Stimulated activated CD8-positive, alpha-beta memory T cell treated with anti-CD3 and anti-CD28 coated beads, Interleukin-15, amount 100 ng/mL, for 24 hours (primary cell): Measurements from ENCODE around the gene FNBP1L.
"Not testable (repeated sequence)": the region's sequence is repeated elsewhere in the genome, so short reads cannot be mapped to it uniquely, and the experiment has no call there.

Source experiments
- DNase-seq: peaks from one replicate; pipeline ENCODE4 v3.0.0-alpha.2; 2020; ENCODE audit warnings: low read depth

Gene FNBP1L

DNA sequence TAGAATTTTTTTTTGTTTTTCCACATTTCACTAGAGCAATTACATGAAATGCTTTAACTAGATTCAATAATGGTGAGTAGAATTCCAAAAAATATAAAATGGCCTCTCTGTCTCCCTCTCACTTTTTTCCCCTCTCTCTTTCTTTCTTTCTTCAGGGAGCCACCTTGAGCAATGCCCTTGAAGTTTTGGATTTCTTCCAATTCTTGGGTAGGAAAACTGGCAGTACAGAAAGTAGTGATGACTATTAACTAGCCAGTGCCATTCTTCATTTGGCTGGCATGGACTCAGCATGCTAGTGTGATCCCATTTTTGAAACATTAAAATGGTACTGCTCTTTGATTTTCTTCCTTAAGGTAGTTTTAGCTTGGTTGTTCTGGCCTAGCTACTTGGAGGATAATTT is 4.5 kb upstream of the FNBP1L start:
- DNase-seq: no peak

DNA sequence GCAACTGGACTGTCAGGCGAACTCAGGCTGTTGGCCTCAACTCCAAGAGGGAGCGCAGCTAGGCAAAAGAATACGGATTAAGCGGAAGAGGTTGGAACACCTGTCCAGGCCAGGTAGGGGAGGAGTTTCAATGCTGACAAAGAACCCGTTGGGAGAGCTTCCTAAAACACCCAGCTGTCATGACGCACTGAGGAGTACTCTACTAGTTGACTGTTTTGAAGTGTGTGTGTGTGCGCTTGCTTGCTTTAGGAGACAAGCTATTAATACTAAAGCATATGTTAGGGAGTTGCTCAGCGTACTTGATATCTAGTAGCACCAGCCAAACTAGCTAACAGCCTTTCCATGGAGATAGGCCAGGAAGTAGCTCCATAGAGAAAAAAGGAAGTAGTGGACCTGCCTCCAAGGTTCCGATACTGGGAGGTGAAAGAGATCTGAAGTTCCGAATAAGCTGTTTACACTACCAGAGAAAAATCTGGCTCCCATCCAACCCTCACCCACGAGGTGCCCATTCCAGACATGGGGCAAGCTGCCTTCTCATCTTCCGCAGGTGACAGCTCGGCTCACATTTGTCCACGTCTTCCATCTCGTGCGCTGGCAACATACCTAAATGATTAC is 974 bp upstream of the FNBP1L start:
- no peak for DNase-seq

DNA sequence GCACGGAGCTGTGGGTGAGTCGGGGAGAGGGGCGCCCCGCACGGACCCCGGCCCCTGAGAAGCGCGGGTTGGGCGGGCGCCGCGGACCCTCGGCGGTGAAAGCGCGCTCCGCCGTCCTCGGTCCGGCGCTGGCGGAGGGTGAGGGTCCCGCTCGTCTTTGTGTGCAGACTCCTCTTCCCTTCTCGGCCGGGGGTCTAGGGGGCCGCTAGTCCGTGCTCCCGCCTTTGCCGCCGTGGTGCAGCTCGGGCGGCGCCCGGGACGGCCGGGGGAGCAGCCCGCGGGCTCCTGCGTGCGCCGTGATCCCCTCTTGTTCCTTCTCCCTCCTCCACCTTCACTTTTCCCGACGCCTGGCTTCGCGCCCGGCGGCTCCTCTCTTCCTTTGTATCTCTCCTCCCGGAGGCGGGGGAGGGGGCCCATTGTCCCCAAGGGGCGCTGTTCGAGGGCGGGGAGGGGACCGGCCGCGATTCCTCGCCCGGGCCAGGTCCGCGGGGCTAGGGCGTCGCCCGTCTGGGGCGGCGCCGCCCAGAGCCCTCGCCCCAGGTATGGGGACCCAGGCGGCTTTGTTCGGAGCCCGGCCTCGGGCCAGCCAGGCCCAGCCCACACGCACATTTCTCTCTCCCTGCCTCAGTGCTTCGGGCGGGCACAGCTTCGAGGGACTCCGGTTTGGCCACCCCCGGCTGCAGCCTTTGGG is 519 bp downstream of the FNBP1L start:
- no peak for DNase-seq

DNA sequence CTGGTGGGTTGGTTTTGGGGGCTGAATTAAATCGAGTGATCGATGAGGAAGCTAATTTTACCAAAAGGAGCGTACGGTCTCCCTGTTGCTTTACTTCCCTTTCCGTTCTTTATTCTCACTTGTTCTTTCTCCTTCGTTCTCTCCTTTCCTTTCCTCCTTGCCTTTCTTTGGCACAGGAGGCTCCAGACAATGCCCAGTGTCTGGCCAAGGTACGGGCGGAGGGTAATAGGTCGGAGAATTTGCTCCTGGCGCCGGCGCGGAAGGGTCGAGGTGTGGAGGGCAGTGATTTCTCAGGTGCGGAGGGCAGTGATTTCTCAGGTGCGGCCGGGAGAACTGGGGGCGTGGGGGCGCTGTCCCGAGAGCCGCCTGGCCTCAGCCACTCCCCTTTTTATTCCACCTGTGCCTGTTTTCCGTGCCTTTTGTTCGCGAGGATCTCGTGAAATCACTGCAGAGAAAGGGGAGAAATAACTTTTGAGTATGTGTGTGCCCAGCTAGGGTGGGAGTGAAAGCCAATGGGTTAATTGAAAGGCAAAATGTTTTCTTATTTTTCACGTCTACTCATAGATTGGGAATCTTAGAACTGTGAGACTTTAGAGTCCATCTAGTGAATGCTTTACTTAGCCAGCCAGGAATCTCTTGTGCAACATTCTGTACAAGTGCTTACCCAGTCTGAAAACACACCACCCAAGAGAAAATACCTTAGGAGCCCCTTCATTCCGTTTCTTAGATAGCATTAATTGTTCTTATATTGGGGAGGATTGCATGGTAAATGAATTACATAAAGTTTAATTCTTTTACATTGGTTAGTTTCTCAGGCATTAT is 1.3 kb downstream of the FNBP1L start:
- no peak for DNase-seq

DNA sequence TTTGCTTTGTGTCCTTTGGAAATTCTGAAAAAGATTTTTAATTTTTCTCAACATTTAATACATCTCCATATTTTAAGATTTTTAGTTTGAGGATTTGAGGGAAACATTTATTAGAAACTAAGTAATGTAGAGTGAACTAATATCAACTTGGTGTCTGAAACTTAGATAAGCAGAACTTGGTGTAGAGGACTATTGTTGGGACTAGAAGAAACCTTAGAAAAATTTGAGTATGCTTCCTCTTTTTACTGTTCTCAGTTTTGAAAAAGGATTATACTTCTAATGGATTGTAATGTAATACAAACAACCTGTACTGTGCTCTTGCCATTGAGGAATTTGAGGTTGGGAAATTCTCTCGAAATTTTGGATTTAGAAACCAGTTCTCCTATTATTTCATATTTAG is 2.4 kb downstream of the FNBP1L start:
- no peak for DNase-seq

DNA sequence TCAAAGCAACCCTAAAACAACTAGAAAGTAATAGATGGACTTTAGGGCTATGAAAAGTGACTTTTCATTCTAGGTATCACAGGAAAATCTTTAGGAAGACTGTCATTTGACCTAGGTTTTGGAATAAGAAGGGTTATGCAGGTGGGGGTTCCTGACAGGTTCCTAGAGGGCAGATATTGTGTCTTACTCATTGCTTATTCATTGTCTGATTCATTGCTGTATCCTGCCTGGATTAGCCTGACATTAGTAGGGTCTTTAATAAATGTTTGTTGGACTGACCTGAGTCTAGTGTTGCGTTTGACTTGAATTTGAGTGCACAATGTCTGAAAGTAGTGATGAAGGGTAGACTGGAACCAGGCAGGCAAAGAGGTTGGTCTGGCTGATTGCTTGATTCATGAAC is 6.0 kb downstream of the FNBP1L start:
- DNase-seq: no peak

DNA sequence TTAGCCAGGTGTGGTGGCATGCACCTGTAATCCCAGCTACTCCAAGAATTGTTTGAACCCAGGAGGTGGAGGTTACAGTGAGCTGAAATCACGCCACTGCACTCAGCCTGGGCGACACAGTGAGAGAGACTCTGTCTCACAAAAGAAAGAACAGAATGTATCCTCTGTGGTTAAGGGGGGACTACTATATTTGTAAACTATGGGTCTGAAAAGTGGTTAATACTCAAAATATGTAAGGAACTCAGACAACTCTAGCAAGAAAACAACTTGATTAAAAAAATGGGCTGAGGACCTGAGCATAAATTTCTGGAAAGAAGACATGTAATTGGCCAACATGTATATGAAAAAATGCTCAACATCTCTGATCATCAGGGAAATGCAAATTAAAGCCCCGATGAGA is 11.2 kb downstream of the FNBP1L start:
- DNase-seq: no peak

DNA sequence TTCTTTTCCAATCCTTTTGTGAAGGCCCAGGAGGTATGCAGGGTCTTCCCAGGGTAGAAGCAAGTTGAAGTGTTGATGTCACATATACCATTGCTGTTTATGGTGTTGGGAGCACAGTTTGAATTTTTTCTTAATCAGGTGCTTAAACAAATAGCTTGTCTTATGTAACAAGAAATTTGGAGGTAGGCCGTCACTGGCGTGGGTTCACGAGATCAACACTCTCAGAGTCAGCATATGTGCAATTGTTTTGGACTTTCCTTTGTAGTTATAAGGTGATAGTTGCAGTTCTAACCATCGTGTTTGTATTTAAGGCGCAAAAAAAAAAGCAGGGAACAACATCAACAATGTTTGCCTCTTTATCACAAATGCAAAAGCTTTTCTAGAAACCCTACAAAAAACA is 13.3 kb downstream of the FNBP1L start:
- DNase-seq: no peak

DNA sequence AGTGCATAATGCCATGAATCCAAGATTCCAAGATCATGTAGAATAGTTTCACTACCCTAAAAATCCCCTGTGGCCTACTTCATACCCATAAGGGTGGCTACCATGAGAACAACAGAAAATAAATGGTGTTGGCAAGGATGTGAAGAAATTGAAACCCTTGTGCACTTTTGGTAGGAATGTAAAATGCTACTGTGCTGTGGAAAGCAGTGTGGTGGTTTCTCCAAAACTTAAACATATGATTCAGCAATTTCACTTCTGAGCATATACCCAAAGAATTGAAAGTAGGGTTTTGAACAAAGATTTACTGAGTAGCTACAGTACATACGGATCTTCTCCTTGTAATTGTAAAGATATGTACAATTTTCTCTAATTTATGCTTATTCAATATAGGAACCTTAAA is 16.0 kb downstream of the FNBP1L start:
- DNase-seq: no peak

DNA sequence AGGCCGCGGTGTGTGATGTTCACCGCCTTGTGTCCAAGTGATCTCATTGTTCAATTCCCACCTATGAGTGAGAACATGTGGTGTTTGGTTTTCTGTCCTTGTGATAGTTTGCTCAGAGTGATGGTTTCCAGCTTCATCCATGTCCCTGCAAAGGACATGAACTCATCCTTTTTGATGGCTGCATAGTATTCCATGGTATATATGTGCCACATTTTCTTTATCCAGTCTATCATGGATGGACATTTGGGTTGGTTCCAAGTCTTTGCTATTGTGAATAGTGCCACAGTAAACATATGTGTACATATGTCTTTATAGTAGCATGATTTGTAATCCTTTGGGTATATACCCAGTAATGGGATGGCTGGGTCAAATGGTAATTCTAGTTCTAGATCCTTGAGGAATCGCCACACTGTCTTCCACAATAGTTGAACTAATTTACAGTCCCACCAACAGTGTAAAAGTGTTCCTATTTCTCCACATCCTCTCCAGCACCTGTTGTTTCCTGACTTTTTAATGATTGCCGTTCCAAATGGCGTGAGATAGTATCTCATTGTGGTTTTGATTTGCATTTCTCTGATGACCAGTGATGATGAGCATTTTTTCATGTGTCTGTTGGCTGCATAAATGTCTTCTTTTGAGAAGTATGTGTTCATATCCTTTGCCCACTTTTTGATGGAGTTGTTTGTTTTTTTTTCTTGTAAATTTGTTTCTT is 17.6 kb downstream of the FNBP1L start:
- DNase-seq: not testable (repeated sequence)

DNA sequence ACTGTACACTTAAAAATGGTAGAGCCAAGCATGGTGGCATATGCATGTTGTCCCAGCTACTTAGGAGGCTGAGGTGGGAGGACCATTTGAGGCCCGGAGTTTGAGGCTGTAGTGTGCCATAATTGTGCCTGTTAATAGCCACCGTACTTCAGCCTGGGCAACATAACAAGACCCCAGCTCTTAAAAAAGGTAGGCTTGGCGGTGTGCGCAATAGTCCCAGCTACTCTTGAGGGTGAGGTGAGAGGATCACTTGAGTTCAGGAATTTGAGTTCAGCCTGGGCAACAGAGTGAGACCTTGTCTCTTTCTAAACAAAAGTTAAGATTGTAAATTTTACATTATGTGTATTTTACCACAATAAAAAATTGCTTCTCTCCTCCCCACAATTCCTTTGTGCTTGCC is 19.7 kb downstream of the FNBP1L start:
- no peak for DNase-seq

DNA sequence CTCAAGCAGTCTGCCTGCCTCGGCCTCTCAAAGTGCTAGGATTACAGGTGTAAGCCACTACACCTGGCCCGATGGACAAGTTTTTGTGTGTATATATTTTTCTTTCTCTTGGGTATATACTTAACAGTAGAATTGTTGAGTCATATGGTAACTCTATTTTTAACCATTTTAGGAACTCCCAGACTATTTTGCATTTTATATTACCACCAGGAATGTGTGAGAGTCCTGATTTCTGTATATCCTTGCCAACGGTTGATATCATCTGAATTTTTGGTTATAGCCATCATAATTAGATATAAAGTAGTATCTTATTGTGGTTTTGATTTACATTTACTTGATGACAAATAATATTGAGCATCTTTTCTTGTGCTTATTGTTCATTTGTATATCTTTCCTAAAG is 20.7 kb downstream of the FNBP1L start:
- DNase-seq: no peak

DNA sequence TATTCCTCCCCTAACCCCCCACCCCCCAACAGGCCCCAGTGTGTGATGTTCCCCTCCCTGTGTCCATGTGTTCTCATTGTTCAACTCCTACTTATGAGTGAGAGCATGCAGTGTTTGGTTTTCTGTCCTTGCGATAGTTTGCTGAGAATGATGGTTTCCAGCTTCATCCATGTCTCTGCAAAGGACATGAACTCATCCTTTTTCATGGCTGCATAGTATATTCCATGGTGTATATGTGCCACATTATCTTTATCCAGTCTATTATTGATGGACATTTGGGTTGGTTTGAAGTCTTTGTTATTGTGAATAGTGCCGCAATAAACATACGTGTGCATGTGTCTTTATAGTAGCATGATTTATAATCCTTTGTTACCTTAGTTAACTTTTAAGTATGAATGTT is 21.3 kb downstream of the FNBP1L start:
- DNase-seq: not testable (repeated sequence)

DNA sequence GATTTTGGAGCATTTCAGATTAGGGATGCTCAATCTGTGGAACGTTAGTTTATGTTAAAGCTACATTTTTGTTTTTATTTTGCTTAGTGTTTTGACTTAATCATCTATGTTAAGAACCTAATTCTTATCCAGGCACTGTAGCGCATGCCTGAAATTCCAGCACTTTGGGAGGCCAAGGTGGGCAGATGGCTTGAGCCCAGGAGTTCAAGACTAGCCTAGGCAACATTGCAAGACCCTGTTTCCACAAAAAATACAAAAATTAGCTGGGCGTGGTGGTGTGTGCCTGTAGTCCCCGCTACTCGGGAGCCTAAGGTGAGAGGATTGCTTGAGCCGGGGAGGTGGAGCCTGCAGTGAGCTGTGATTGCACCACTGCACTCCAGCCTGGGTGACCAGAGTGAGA is 23.4 kb downstream of the FNBP1L start:
- no peak for DNase-seq

DNA sequence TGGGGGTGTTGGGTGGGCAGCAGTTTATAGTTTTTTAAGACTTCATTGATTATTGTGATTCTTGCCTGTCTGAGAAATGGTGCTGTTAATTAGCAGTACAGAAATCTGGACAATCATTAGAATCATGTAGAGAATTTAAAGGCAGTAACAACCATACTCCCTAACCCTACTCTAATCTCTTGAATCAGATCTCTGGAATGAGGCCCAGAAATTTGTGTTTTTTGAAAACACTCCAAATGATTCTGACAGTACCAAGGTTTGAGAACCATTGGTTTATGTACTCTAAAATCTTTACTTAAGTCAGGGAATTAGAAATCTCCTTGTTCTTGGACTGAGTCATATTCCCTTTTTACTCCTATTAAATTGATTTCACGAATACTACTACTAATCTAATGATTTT is 24.0 kb downstream of the FNBP1L start:
- DNase-seq: no peak

DNA sequence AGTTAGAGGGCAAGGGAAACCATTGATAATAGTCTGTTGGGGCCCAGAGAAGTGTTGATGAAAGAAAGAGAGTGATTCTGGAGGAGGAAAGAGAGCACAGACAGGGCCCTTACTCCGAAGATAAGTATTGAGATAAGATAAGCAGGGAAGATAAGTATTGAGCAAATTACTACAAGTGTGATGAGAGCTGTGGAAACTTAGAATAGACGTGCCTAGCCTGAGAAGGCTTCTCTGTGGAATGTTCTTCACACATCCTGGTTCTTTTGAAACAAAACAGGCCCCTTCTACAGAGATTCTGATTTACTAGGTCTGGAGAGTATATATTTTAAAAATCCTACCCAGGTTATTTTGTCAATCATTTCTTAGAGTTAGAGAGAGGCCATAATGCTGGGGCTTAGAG is 26.4 kb downstream of the FNBP1L start:
- DNase-seq: no peak

DNA sequence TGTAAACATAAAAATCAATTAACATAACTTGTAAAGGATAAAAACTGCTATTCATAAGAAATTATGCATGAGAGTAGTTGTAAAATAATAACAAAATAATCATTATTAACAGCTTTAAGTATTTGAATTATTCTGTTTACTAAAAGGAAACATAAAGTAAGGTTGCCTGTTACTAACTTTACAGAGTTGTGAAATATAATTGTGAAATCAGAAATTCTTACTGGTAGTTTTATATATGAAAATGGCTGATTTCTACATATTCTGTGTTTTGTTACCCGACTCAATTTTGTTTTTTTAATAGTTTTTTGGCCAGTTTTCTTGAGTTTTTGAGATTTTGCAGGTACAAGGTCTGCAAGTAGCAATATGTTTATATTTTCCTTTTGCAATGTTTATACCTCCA is 27.8 kb downstream of the FNBP1L start:
- no peak for DNase-seq

DNA sequence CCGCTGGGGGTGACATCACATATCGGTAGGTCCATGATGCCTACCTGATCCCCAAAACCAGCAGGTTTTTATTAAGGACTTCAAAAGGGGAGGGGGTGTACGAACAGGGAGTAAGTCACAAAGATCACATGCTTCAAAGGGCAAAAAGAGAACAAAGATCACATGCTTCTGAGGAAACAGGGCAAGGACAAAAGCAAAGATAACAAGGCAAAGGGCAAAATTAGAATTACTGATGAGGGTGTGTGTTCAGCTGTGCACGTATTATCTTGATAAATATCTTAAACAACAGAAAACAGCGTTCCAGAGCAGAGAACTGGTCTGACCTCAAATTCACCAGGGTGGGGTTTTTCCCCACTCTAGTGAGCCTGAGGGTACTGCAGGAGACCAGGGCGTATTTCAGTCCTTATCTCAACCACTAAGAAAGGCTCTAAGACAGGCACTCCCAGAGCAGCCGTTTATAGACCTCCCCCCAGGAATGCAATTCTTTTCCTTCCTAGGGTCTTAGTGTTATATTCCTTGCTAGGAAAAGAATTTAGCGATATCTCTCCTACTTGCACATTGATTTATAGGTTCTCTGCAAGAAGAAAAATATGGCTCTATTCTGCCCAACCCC is 31.3 kb downstream of the FNBP1L start:
- DNase-seq: not testable (repeated sequence)

DNA sequence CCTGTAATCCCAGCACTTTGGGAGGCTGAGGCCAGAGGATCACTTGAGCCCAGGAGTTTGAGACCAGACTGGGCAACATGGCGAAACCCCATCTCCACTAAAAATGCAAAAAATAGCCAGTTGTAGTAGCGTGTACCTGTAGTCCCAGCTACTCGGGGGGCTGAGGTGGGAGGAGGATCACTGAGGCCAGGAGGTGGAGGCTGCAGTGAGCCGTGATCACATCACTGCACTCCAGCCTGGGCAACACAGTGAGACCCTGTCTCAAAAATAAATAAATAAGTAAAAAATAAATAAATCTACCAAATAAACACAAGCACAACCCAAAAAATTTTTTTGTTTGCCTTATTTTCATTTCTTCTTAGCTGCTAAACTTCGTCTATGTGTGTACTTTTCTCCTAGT is 34.0 kb downstream of the FNBP1L start:
- not testable (repeated sequence) for DNase-seq

DNA sequence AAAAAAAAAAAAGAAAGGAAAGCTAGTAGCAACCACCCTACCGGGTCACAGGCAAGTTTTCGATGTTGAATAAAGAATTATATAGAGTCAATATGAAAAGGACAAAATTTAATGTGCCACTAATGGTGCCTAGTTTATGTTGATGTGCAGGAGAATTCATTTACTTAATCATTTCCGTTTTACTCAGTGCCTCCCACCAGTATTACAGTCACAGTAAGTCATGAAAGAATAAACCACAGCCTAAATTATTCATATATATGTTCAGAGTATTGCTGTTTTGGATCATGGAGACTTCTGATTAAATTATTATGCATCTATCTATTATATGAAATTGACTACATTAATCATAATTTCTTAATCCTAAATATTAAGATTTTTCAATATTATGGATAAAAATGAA is 35.3 kb downstream of the FNBP1L start:
- no peak for DNase-seq

DNA sequence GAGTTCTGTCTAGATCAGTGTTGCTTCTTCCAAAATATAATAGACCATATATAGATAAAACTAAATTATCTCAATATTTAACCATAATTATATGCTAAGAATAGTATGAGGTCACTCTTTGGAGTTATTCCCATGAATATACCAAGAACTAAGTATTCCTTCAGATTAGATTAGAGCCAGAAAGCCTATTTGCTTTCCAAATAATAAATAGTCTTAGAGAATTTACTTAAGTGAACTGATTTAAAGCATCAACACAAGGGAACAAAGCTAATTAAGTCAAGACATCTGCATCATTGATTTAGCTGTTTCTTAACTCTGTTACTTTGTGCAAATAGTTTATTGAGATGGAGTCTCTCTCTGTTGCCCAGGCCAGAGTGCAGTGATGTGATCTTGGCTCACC is 35.7 kb downstream of the FNBP1L start:
- DNase-seq: no peak

DNA sequence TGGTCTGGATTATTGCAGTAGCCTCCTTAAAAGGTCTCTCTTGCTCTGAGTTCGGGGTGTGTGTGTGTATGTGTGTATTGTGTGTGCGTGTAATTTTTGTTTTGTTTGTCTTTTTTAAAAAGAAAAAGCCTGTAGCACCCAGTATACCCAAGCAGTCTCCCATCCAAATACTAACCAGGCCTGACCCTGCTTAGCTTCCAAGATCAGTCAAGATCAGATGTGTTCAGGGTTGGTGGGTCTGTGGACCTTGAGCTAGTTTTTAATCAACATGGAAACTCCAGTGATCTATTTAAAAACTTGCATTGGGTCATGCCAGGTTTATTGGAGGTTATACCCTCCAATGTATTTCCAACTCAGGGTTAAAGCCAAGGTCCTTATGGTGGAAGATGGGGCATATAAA is 40.3 kb downstream of the FNBP1L start:
- DNase-seq: no peak
